AG04450 (cell line): ENCODE results near the gene CDH18. TPM values are rescaled to one million over a fixed set of nuclear protein-coding genes. Genes with fewer than 3 reads are reported as not detected.

Experiments
- CTCF ChIA-PET: fragments of 300-600, 350-600 bp; formaldehyde crosslinking; extraction: SDS; loops from one replicate; lab custom pipeline; 2022; ENCODE audit warnings: antibody characterized with exemption, inconsistent platforms; lab: Charles Lee
- POLR2A ChIA-PET: fragments of 350-600 bp; formaldehyde crosslinking; extraction: SDS; loops from one replicate; lab custom pipeline; 2021; ENCODE audit warnings: antibody characterized with exemption, inconsistent platforms; lab: Yijun Ruan, JAX
- DNase-seq: peaks from one replicate; pipeline ENCODE4 v3.0.0-alpha.2; 2011; ENCODE audit warnings: low read depth, low spot score
- H3K27ac ChIP-seq: one replicate; pipeline ENCODE4 v1.5.1; 2012; ENCODE audit warnings: low read depth, low read length, control low read depth
- H3K27me3 ChIP-seq: one replicate; pipeline ENCODE4 v1.6.0; 2012; ENCODE audit warnings: low read length; ENCODE audit not compliant: control insufficient read depth, insufficient read depth
- H3K4me3 ChIP-seq: 2 replicates; pipeline ENCODE4 v1.5.1; 2011; ENCODE audit warnings: mild to moderate bottlenecking, low read depth, low read length, control low read depth
- H3K9me3 ChIP-seq: 2 replicates; pipeline ENCODE4 v1.5.1; 2012; ENCODE audit warnings: low read length; ENCODE audit not compliant: control insufficient read depth, insufficient read depth
- CTCF ChIP-seq: IDR thresholded peaks from 2 replicates; pipeline ENCODE4 v1.5.1; 2011; ENCODE audit warnings: low read depth, low read length, control low read depth, inconsistent platforms
- polyA plus RNA-seq: library from polyadenylated mRNA; depleted of rRNA; stranded (reverse); fragments of >200 nt; gene quantifications from 2 replicates; pipeline ENCODE4 v1.2.3, GENCODE V29; 2011

CDH18 gene
- polyA plus RNA-seq, 1 experiment, result 0.19 TPM

- Histone ChIP-seq H3K4me3 (no peak overlapping the region), H3K9me3 (peaks cover 17% of the 10 kb centered on the region), H3K27me3 (no peaks in the 10 kb centered on the region), H3K27ac (no peak overlapping the region)
- TF ChIP-seq CTCF, result no peak
- ChIA-PET CTCF (no interaction called here), POLR2A (no interaction called here)
- DNase-seq, result no peak
These were observed 424.0 kb downstream of the CDH18 start for GRCh38 chr5:19564036-19564435.

GRCh38 chr5:19555876-19556275 lies 432.1 kb downstream of the CDH18 start:
- Histone ChIP-seq H3K27ac (no peak overlapping the region), H3K9me3 (peaks cover 10% of the 10 kb centered on the region; the same call in 1 of the 2 replicates), H3K4me3 (no peak overlapping the region), H3K27me3 (no peaks in the 10 kb centered on the region)
- POLR2A ChIA-PET, result no interaction called here
- CTCF ChIA-PET, result no interaction called here
- no peak for TF ChIP-seq CTCF
- DNase-seq, result no peak

- CTCF ChIA-PET, result interaction anchor here (0.6 kb wide), 1 partner anchor 354 kb away, joined by 4 read pairs; no protein-coding TSS in a partner anchor
- Histone ChIP-seq H3K9me3 (peaks cover 10% of the 10 kb centered on the region; the same call in 1 of the 2 replicates), H3K4me3 (no peak overlapping the region), H3K27me3 (no peaks in the 10 kb centered on the region), H3K27ac (no peak overlapping the region)
- POLR2A ChIA-PET, result no interaction called here
- no peak for TF ChIP-seq CTCF
- no peak for DNase-seq
These were observed 432.6 kb downstream of the CDH18 start for GRCh38 chr5:19555436-19555835.

GRCh38 chr5:19554524-19554923 lies 433.5 kb downstream of the CDH18 start:
- ChIA-PET POLR2A (no interaction called here), CTCF (interaction anchor here (0.7 kb wide), 1 partner anchor 577 kb away, joined by 3 read pairs; no protein-coding TSS in a partner anchor)
- Histone ChIP-seq H3K27me3 (no peaks in the 10 kb centered on the region), H3K4me3 (no peak overlapping the region), H3K9me3 (peaks cover 10% of the 10 kb centered on the region; the same call in 1 of the 2 replicates), H3K27ac (no peak overlapping the region)
- no peak for DNase-seq
- TF ChIP-seq CTCF, result no peak

- H3K4me3 ChIP-seq, result no peak overlapping the region
- DNase-seq, result no peak
- CTCF ChIA-PET, result no interaction called here
These were observed 440.4 kb downstream of the CDH18 start for GRCh38 chr5:19547640-19548039.

More at GRCh38 chr5:19547640-19548039, 440.4 kb downstream of the CDH18 start:
- no peak for TF ChIP-seq CTCF
- Histone ChIP-seq H3K27ac (no peak overlapping the region), H3K27me3 (no peaks in the 10 kb centered on the region), H3K9me3 (peaks cover 6% of the 10 kb centered on the region)
- POLR2A ChIA-PET, result no interaction called here
